Raji (cell line): Measurements from ENCODE around the gene COBL.

Source experiments
- POLR2A ChIP-seq: IDR thresholded peaks from 2 replicates; pipeline ENCODE4 v1.6.1; 2011; ENCODE audit warnings: low read depth, low read length, control low read depth; ENCODE audit not compliant: insufficient read depth

COBL gene, protein sequence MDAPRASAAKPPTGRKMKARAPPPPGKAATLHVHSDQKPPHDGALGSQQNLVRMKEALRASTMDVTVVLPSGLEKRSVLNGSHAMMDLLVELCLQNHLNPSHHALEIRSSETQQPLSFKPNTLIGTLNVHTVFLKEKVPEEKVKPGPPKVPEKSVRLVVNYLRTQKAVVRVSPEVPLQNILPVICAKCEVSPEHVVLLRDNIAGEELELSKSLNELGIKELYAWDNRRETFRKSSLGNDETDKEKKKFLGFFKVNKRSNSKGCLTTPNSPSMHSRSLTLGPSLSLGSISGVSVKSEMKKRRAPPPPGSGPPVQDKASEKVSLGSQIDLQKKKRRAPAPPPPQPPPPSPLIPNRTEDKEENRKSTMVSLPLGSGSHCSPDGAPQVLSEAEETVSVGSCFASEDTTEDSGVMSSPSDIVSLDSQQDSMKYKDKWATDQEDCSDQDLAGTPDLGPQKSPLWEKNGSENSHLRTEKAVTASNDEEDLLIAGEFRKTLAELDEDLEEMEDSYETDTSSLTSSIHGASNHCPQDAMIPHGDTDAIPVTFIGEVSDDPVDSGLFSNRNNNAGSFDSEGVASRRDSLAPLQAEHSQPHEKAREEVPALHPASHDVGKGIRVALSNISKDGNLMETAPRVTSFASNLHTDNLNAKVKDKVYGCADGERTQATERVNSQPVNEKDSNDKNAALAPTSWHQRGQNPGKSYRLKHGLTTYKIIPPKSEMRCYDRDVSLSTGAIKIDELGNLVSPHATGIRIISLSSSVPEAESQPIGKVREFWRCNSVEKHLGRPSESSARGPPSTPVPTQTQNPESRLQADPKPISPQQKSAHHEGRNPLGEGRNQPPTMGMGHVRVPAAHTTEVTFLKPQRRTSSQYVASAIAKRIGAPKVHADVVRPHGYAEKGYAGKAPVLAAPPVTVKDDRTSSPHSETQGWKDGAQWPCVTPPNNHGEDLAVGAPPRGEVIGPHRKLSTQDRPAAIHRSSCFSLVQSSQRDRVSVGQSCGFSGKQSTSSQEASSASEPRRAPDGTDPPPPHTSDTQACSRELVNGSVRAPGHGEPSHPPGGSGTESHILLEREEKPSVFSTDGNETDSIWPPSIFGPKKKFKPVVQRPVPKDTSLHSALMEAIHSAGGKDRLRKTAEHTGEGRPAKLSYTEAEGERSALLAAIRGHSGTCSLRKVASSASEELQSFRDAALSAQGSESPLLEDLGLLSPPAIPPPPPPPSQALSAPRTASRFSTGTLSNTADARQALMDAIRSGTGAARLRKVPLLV

DNA sequence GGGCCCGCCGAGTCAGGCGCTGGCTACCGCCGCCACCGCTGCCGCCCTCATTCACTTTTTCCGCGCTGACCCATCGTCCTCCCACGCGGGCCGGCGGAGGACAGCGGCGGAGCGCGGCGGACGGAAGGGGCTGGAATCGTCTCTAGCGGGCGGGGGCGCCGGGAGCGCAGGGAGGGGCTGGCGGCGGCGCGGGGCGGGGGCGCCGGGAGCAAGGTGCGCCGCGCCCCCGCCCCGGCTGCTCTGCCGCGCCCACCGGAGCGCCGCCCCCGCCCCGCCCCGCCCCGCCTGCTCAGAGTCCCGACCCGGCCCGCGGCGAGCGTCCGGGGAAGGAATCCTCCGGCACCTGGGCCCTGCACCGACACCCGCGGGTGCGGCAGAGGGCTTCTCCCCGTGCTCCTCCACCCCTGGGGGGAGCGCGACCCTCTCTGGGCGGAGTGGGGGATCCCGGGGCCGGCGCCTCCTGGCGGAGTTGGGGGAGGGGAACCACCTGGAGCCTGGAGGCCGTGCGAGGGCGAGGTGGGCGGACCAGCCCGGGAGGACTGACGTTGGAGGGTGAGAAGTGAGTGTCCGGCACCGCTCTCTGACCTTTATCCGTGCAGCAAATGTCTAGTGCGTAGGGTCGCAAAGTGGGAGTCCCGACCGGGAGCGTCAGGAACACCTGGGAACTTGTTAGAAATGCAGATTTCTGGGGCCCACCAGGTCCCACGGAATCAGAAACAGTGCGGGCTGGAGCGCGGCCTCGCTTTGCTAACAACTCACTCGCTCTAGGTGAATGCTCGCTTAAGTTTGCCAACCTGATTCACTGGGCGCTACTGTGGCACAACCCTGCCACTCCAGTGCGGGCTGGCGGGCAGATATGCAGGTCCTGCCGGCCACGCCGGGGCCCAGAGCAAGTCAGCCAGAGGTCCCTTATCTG lies at the start of gene COBL:
Gene COBL (minus strand): TSS at position 144 of the 916 bp plus-strand sequence. CDS start 176 bp downstream, outside the sequence.
- TF ChIP-seq POLR2A, result no peak

DNA sequence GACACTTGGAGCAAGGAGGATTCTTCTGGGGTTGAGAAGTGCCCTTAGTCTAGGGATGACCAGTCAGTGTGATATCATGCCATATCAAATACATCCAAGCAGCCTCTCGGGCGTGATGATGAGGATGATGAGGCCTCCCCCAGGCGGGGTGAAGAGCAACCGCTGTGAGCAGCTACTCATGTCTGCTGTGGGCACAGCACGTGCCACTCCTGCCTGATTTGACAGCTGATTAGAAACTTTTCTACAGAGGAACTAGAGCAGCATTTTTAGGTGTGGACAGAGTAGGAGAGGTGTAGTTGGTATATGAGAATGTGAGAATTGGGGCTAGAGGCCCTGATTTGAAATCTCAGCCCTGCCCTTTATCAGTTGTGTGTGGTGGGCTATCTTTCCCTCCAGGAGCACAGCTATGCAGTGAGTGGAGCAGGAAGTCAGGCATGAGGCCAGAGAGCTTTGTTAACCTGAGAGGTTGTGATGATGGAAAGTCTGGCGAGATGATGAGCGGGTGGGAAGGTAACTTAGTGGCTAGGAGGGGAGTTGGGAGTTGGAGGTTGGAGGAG lies 49.6 kb upstream of the COBL start:
- TF ChIP-seq POLR2A, result no peak

DNA sequence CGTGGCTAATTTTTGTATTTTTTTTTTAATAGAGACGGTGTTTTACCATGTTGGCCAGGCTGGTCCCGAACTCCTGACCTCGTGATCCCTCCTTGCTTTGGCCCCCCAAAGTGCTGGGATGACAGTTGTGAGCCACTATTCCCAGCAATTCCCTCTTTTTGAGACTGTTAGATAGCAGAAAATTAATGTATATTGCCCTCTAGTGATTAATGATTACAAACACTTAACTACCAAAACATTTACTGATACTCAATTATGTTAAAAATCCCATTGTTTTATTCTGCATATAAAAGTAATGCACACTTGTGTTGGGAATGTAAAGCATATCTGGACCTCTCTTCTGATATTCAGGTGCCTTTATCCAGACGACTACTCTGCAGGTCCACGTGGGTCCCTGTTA lies 41.2 kb upstream of the COBL start:
- no peak for TF ChIP-seq POLR2A

DNA sequence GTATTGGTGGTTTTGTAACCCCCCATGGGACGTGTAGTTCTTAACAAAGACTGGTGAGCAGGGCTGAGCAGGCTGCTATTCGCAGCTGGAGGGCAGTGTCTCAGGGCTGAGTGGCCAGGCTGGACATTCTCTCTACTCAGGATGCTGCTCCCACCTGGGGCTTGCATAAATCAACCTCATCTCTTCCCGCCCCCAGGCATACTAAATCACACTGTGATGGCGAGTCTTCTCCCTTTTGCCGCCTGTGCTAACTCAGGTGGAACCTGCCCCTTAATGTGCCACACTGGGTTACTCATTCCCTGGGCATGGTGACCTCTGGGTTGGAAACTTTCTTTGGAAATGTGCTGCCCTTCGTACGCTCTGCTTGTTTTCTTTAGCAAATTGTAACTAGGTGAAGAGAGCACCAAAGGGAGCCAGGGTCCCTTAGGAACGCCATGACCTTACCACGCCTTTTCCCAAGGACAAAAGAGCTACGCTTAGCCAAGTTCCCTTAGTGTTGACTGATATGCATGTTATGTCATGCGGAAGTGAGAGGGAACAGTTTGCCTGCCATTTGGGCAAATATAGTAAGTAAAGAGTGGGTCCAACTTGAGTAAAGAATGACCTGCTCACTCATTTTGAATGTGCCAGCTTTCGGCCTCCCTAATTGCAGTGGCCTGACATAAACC lies 40.4 kb upstream of the COBL start:
- no peak for TF ChIP-seq POLR2A

DNA sequence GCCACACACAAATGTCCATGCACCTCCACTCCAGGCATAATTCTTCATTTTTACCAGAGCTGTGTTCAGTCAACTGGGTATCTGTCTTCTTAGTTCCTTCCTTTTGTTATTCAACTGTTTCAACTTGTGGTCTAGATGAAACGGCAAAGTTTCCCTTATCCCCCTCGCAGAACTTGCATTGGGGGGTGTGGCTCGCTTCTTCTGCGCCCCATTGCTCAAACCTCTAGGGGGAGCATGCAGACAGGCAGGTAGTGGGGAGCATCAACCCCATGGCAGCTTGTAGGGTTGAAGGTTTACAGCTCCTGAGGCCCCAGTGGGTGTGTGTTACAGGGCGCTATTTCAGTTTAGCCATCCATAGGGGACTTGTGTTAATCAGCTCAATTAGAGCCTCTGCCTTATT lies 38.3 kb upstream of the COBL start:
- no peak for TF ChIP-seq POLR2A

DNA sequence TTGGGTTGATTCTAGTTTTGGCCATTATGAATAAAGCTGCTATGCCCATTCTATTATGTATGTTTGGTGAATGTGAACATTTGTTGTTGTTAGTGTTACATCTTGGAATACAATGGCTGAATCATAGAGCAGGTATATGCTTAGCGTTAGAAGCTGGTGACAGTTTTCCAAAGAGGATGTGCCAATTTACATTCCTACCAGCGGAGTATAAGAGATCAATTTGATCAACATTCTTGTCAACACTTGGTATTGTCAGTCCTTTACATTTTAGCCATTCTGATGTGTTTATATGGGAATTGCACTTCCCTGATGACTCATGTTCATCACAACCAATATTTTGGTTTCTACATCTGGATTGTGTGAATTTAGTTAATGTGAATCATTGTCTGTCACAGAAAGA lies 37.8 kb upstream of the COBL start:
- no peak for TF ChIP-seq POLR2A

DNA sequence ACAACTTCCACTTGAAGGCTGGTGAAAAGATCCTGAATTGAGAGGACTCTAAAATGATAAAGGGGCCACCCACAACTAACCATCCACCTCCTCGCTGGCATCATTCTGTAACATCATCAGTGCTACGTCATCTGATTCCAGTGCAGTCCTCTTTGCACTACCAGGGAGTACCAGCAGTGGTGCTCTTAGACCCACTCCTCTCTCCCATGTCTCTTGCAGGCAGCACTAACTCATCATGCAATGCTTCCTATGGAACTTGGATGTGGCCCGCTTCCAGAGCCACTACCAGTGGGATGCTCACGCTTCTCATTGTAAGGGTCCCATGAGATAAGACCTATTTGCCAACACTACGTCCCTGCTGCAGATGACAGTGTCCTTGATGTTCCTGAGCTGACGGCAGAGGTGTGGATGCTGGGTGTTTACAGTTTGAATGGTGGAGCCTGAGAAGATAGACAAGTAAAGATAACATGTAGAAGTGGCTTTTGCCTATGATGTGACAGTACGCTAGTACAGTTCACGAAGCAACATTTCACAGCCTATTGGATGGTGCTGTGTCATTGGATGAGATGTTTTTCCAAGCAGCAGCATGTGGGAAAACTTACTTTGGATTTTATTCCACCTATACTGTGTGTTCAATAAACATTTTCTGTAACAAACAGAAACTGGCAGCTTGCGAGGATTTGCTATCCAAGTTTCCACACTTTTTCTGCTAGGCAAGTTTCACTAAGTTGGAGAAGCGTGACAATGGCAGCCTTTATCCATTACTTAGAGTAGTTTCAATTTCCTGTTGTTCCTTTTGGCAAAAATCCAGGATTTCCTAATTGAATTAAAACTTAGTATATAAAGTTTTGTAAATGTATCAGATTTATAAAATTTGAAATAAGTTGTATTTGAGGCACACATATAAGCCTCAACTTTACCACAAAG lies 35.8 kb upstream of the COBL start:
- no peak for TF ChIP-seq POLR2A

DNA sequence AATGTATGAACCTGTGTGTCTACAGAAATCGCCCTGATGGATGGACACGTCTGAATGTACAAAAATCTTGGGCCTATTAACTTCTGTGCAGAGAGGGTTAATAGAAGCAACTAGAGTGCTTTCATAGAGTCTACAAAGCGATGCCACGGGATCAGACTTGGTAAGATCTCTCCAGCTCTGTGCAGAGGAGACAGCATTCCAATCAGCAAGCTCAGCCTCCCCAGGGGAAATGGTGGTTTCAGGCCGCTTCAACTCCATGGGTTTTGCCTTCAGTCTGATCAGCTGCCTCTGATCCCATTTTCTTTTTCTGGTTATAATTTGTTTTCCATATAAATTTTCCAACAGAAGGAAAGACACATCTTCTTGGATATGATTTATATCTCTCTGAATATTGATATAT lies 35.1 kb upstream of the COBL start:
- no peak for TF ChIP-seq POLR2A

DNA sequence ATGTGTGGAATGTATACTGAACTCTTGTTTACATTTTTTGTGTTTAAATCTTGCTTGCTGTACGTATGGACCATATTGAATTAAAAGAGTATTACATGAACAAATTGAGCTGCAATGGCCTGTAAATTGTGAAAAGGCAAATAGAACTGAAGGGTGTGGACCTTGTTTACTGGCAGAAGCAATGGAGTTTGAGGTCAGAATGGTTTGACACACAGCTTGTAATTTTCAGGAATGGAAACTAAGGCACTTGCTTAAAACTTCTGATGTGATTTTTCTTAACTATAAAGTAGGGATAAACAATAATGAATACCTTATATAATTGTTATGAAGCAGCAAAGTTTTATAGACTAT lies 33.9 kb upstream of the COBL start:
- TF ChIP-seq POLR2A, result no peak

DNA sequence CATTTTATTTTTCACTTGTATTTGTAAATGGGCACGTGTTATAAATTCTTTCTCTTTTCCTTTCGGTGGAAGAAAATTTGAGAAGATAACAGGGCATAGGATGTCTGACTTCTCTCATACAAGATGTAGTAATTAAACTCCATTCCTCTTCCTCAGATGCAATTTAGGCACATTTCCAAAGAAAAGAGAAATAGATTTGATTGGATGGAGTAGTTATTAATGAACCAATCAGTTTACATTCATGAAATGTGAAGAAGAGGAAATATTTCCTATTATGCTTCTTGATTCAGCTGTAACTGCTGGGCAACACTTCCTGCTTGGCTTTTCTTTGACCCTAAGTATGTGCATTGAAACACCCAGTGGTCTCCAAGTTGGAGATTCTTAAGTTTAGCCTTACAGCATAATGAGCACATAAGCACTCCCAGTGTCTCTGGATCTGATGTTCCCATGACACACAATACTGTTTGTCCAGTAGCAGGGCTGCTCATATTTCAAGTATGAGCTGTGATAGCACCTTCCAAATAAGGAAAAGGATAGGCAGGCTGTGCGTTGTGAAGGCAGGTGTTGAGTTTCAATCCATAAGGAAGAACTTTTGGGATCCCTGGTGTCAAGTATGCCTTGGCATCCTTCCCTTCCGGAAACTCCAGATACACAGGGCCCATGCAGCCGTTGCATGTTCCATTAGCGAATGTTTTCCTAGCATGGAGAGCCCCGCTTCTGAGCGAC lies 33.4 kb upstream of the COBL start:
- TF ChIP-seq POLR2A, result no peak

DNA sequence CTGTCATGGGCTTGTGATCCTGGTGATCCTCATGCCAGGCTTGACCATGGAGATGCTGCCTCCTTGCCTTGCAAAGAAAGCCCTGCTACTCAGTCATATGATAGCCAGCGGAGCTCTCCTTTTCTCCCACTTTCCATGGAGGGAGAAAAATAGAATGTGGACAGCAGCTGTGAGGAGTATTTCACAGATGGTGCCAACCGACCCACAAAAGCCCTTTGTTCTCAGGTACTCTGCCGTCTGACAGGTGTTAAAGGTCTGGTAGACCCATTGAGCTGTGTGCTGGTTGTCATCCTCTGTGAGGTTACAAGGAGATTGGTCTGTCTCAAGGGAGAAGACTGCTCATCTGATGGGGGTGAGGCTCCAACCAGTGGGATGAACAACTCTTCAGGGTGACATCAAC lies 29.5 kb upstream of the COBL start:
- no peak for TF ChIP-seq POLR2A
